Panc1 (cell line): Measurements from ENCODE around the gene IGSF9. TPM values are rescaled to one million over a fixed set of nuclear protein-coding genes. Genes with fewer than 3 reads are reported as not detected.

ENCODE experiments used
- ATAC-seq: fragments of 200-7000 bp; cut with Tn5 transposase; 2 replicates; pipeline ENCODE4 v1.9.1; 2020; ENCODE audit warnings: mild to moderate bottlenecking, moderate library complexity
- BruUV-seq: library from RNA; stranded (reverse); fragments of 400-500 nt; replicated peaks from 2 replicates; lab custom pipeline; 2021; lab: Mats Ljungman, UMichigan
- CTCF ChIA-PET: fragments of 300-600 bp; sonication (Branson Sonifier 250); formaldehyde crosslinking; loops from one replicate; lab custom pipeline; 2022; ENCODE audit warnings: antibody characterized with exemption; lab: Charles Lee
- POLR2A ChIA-PET: fragments of 300-600 bp; sonication (Branson Sonifier 250); formaldehyde crosslinking; loops from one replicate; lab custom pipeline; 2022; ENCODE audit warnings: antibody characterized with exemption; lab: Charles Lee
- DNase-seq: peaks from one replicate; pipeline ENCODE4 v3.0.0-alpha.2; 2010; ENCODE audit warnings: low read depth, low spot score
- H3K27ac ChIP-seq: 2 replicates; pipeline ENCODE4 v1.5.1; 2011; ENCODE audit warnings: mild to moderate bottlenecking, low read length, inconsistent platforms
- H3K27me3 ChIP-seq: fragments of 200-500 bp; sonication (Bioruptor generic); 2 replicates; pipeline ENCODE4 v1.6.0; 2014; ENCODE audit warnings: low read length, inconsistent platforms; ENCODE audit not compliant: control insufficient read depth, insufficient read depth
- H3K36me3 ChIP-seq: fragments of 200-500 bp; sonication (Bioruptor generic); 2 replicates; pipeline ENCODE4 v1.5.1; 2014; ENCODE audit warnings: inconsistent platforms, mild to moderate bottlenecking, low read length, moderate library complexity; ENCODE audit not compliant: control insufficient read depth, insufficient read depth
- H3K4me1 ChIP-seq: 2 replicates; pipeline ENCODE4 v1.5.1; 2011; ENCODE audit warnings: inconsistent platforms, mild to moderate bottlenecking, low read length, moderate library complexity; ENCODE audit not compliant: control insufficient read depth, insufficient read depth
- H3K4me3 ChIP-seq, 2 experiments: 2 replicates each; pipeline ENCODE4 v1.5.1; 2011 to 2012; ENCODE audit warnings: low read depth in 2 of 2, low read length in 2 of 2, mild to moderate bottlenecking in 2 of 2, inconsistent platforms in 1 of 2, moderate library complexity in 1 of 2
- H3K9me3 ChIP-seq: fragments of 200-500 bp; sonication (Bioruptor generic); 2 replicates; pipeline ENCODE4 v1.5.1; 2014; ENCODE audit warnings: low read depth, mild to moderate bottlenecking, inconsistent platforms, low read length, moderate library complexity; ENCODE audit not compliant: control insufficient read depth, insufficient read depth
- POLR2AphosphoS5 ChIP-seq: IDR thresholded peaks from 2 replicates; pipeline ENCODE4 v1.6.1; 2012; ENCODE audit warnings: mild to moderate bottlenecking, low read depth, low read length, moderate library complexity
- SIN3A ChIP-seq: IDR thresholded peaks from 2 replicates; pipeline ENCODE4 v1.6.1; 2012; ENCODE audit warnings: low read depth, mild to moderate bottlenecking, low read length, moderate library complexity, borderline replicate concordance; ENCODE audit not compliant: insufficient read depth
- TCF7L2 ChIP-seq: IDR thresholded peaks from 2 replicates; pipeline ENCODE4 v1.6.1; 2011; ENCODE audit warnings: mild to moderate bottlenecking, low read depth, low read length, inconsistent platforms
- in situ Hi-C: cut with HindIII; loops from 2 replicates; pipeline ENCODE4 v1.10.0; 2016; ENCODE audit warnings: low sequenced_read_pairs, low pct_unique_long_range_greater_than_20kb
- intact Hi-C: fragments of 100-400 bp; cut with micrococcal nuclease; formaldehyde crosslinking; loops from one replicate; pipeline ENCODE4 v1.10.0; 2022; ENCODE audit not compliant: unreplicated experiment
- total RNA-seq: library from RNA; stranded (reverse); gene quantifications from one replicate; pipeline ENCODE4 v1.2.1, GENCODE V29; 2021; ENCODE audit not compliant: unreplicated experiment
- TF ChIP-seq, protein P1 (sequence below), 2 experiments: IDR thresholded peaks; 2 replicates each; pipeline ENCODE4 v1.6.1; 2011 to 2012; ENCODE audit warnings: low read depth in 2 of 2, control low read depth in 1 of 2, low read length in 1 of 2, mild to moderate bottlenecking in 1 of 2, moderate library complexity in 1 of 2; ENCODE audit not compliant: insufficient read depth in 1 of 2
- TF ChIP-seq, protein P2 (sequence below): fragments of 450-650 bp; IDR thresholded peaks from 2 replicates; pipeline ENCODE4 v1.5.1; 2017; ENCODE audit warnings: mild to moderate bottlenecking

The IGSF9 gene
- total RNA-seq, 1 experiment from 2014 or later, result 0.51 TPM

DNA sequence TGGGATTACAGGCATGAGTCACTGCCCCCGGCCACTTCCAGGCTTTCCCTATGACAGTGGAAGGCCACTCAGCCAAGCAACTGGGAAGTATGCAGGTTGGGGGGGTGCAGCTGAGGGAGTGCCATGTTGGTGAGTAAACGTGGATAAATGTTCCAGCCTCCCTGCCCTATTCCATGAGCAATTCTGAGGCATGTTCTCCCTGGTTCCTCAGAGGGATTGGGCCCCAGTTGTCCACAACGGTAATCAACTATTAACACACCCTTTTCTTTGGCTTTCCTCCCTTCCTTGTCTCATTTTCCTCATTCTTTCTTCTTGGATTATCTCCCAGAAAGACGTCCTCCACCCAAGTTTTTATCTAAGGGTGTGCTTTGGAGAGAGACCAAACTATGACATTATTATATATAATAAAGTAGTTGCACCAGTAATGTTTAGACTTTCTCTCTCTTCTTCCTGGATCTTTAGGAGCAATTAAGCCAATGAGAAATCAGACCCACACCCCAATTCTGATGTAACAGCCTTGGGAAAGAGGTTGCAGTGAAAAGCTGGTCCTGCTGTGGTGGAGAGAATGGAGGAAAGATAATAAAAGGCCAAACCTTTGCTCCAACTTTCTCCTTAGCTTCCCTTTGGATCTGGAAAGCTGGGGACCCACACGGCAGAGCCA lies 15.4 kb upstream of the IGSF9 start:
- TF ChIP-seq POLR2AphosphoS5 (no peak), TCF7L2 (no peak), SIN3A (no peak)
- TF ChIP-seq, protein P1, sequence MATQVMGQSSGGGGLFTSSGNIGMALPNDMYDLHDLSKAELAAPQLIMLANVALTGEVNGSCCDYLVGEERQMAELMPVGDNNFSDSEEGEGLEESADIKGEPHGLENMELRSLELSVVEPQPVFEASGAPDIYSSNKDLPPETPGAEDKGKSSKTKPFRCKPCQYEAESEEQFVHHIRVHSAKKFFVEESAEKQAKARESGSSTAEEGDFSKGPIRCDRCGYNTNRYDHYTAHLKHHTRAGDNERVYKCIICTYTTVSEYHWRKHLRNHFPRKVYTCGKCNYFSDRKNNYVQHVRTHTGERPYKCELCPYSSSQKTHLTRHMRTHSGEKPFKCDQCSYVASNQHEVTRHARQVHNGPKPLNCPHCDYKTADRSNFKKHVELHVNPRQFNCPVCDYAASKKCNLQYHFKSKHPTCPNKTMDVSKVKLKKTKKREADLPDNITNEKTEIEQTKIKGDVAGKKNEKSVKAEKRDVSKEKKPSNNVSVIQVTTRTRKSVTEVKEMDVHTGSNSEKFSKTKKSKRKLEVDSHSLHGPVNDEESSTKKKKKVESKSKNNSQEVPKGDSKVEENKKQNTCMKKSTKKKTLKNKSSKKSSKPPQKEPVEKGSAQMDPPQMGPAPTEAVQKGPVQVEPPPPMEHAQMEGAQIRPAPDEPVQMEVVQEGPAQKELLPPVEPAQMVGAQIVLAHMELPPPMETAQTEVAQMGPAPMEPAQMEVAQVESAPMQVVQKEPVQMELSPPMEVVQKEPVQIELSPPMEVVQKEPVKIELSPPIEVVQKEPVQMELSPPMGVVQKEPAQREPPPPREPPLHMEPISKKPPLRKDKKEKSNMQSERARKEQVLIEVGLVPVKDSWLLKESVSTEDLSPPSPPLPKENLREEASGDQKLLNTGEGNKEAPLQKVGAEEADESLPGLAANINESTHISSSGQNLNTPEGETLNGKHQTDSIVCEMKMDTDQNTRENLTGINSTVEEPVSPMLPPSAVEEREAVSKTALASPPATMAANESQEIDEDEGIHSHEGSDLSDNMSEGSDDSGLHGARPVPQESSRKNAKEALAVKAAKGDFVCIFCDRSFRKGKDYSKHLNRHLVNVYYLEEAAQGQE (IDR thresholded peaks at IDR 0.05; ENCODE audit: insufficient read depth in 1 of 2, low read depth in 2 of 2, low read length in 1 of 2), result no peak
- TF ChIP-seq, protein P2, sequence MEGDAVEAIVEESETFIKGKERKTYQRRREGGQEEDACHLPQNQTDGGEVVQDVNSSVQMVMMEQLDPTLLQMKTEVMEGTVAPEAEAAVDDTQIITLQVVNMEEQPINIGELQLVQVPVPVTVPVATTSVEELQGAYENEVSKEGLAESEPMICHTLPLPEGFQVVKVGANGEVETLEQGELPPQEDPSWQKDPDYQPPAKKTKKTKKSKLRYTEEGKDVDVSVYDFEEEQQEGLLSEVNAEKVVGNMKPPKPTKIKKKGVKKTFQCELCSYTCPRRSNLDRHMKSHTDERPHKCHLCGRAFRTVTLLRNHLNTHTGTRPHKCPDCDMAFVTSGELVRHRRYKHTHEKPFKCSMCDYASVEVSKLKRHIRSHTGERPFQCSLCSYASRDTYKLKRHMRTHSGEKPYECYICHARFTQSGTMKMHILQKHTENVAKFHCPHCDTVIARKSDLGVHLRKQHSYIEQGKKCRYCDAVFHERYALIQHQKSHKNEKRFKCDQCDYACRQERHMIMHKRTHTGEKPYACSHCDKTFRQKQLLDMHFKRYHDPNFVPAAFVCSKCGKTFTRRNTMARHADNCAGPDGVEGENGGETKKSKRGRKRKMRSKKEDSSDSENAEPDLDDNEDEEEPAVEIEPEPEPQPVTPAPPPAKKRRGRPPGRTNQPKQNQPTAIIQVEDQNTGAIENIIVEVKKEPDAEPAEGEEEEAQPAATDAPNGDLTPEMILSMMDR, result no peak
- POLR2A ChIA-PET, result no interaction called here
- no peaks in the 10 kb centered on the region for H3K36me3 ChIP-seq
- H3K9me3 ChIP-seq, result no peaks in the 10 kb centered on the region
- DNase-seq, result no peak
- CTCF ChIA-PET, result no interaction called here
- in situ Hi-C loops (no loop called here), intact Hi-C loops (no loop called here)
- H3K4me1 ChIP-seq, result no peaks in the 10 kb centered on the region
- no peaks in the 10 kb centered on the region; the same call in 1 of the 2 replicates for H3K27me3 ChIP-seq
- BruUV-seq, result no TSS peak
- no peak overlapping the region for H3K4me3 ChIP-seq
- no peak overlapping the region for H3K27ac ChIP-seq
- no peak for ATAC-seq

DNA sequence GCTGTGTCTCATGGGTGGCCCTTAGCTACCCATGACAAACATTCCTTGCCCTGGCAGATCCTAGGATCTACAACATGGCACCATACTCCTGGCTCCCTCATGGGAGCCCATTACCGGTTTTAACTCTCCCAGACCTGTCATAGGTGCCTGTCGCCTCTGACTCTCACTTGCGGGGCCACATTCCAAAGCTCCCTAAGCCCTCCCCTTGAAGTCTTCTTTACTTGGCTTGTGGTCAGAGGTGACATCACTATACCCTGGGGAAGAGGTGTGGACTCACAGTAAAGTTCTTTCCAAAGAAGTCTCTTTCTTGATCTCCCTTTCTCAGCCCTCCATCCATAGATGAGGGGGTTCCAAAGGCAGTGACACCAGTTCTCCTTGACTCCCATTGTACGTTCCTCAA lies 14.0 kb upstream of the IGSF9 start:
- DNase-seq, result no peak
- no peak overlapping the region for H3K4me3 ChIP-seq
- H3K27ac ChIP-seq, result no peak overlapping the region
- no peak for ATAC-seq
- in situ Hi-C loops (no loop called here), intact Hi-C loops (no loop called here)
- H3K4me1 ChIP-seq, result no peaks in the 10 kb centered on the region
- ChIA-PET POLR2A (no interaction called here), CTCF (no interaction called here)
- H3K9me3 ChIP-seq, result no peaks in the 10 kb centered on the region
- H3K36me3 ChIP-seq, result no peaks in the 10 kb centered on the region
- TF ChIP-seq, protein P2, result no peak
- TF ChIP-seq TCF7L2, result no peak
- no peak for TF ChIP-seq POLR2AphosphoS5
- TF ChIP-seq SIN3A, result no peak
- TF ChIP-seq, protein P1 (IDR thresholded peaks at IDR 0.05; ENCODE audit: insufficient read depth in 1 of 2, low read depth in 2 of 2, low read length in 1 of 2), result no peak
- BruUV-seq, result no TSS peak
- peaks cover 8% of the 10 kb centered on the region for H3K27me3 ChIP-seq
